H1 (cell line): ENCODE results near the gene SYTL1. TPM values are rescaled to one million over a fixed set of nuclear protein-coding genes. Genes with fewer than 3 reads are reported as not detected.

Experiments
- CTCF ChIA-PET: fragments of 300-600 bp; sonication (Branson Sonifier 250); formaldehyde crosslinking; loops from one replicate; lab custom pipeline; 2021; ENCODE audit not compliant: partially characterized antibody; lab: Charles Lee
- POLR2A ChIA-PET: fragments of 300-600 bp; sonication (Branson Sonifier 250); formaldehyde crosslinking; loops from one replicate; lab custom pipeline; 2021; ENCODE audit warnings: inconsistent platforms; ENCODE audit not compliant: partially characterized antibody; lab: Charles Lee
- DNase-seq, 2 experiments: peaks; one replicate each; pipeline versions ENCODE4 v3.0.0 to v3.0.0-alpha.2; 2010 to 2022; ENCODE audit warnings: low spot score in 2 of 2, low read depth in 1 of 2, mixed read lengths in 1 of 2
- FAIRE-seq: peaks from 2 replicates; lab custom pipeline; 2011; peaks lifted over from hg19 to GRCh38; lab: Jason Lieb, UNC
- H2AFZ ChIP-seq: 2 replicates; pipeline ENCODE4 v1.8.1; 2012; ENCODE audit warnings: low read length, inconsistent platforms
- H2AK5ac ChIP-seq: 2 replicates; pipeline ENCODE4 v1.6.1; 2013; ENCODE audit warnings: low read depth, low read length
- H2BK120ac ChIP-seq: replicated peaks from 2 replicates; pipeline ENCODE3; 2013; ENCODE audit warnings: low read depth, low read length, inconsistent platforms
- H2BK12ac ChIP-seq: 2 replicates; pipeline ENCODE4 v1.6.1; 2013; ENCODE audit warnings: low read depth, low read length
- H2BK15ac ChIP-seq: 2 replicates; pipeline ENCODE4 v1.6.1; 2013; ENCODE audit warnings: low read length
- H2BK20ac ChIP-seq: 2 replicates; pipeline ENCODE4 v1.6.1; 2013; ENCODE audit warnings: low read length
- H2BK5ac ChIP-seq: 2 replicates; pipeline ENCODE4 v1.6.1; 2013; ENCODE audit warnings: low read depth, low read length
- H3K14ac ChIP-seq: 2 replicates; pipeline ENCODE4 v1.6.1; 2013; ENCODE audit warnings: inconsistent platforms; ENCODE audit not compliant: insufficient read length
- H3K18ac ChIP-seq: 2 replicates; pipeline ENCODE4 v1.6.1; 2013; ENCODE audit warnings: low read length; ENCODE audit errors: extremely low read depth
- H3K23ac ChIP-seq: 2 replicates; pipeline ENCODE4 v1.6.1; 2013; ENCODE audit warnings: inconsistent platforms; ENCODE audit not compliant: insufficient read length
- H3K23me2 ChIP-seq: 2 replicates; pipeline ENCODE4 v1.6.1; 2013; ENCODE audit warnings: low read depth, low read length
- H3K27ac ChIP-seq: 2 replicates; pipeline ENCODE4 v1.6.1; 2011; ENCODE audit warnings: low read depth, low read length, inconsistent platforms
- H3K27me3 ChIP-seq, 4 experiments: replicated peaks in 1 of 4; 1 replicate in 1 of 4; 2 replicates in 3 of 4; pipeline versions ENCODE4 v1.6.1 to v1.8.1; 2011 to 2013; ENCODE audit warnings: low read length in 3 of 4, mild to moderate bottlenecking in 3 of 4, inconsistent platforms in 2 of 4, mixed read lengths in 2 of 4, moderate library complexity in 1 of 4; ENCODE audit not compliant: control insufficient read depth in 3 of 4, insufficient read depth in 3 of 4; ENCODE audit errors: extremely low read depth in 1 of 4
- H3K36me3 ChIP-seq, 4 experiments: 2 replicates each; pipeline versions ENCODE4 v1.6.1 to v1.8.1; 2011 to 2013; ENCODE audit warnings: mild to moderate bottlenecking in 4 of 4, low read length in 3 of 4, moderate library complexity in 2 of 4, control low read depth in 1 of 4, inconsistent platforms in 1 of 4; ENCODE audit not compliant: insufficient read depth in 4 of 4, control insufficient read depth in 2 of 4
- H3K4ac ChIP-seq: replicated peaks from 2 replicates; pipeline ENCODE3; 2013; ENCODE audit warnings: low read length, low read depth, mixed read lengths, inconsistent platforms; ENCODE audit not compliant: insufficient read length
- H3K4me1 ChIP-seq, 4 experiments: replicated peaks in 1 of 4; 1 replicate in 1 of 4; 2 replicates in 3 of 4; pipeline versions ENCODE4 v1.6.1 to v1.8.1; 2011 to 2013; ENCODE audit warnings: low read length in 3 of 4, inconsistent platforms in 2 of 4, mixed read lengths in 1 of 4; ENCODE audit not compliant: insufficient read depth in 4 of 4, control insufficient read depth in 3 of 4
- H3K4me2 ChIP-seq, 2 experiments: 2 replicates each; pipeline versions ENCODE4 v1.6.1 to v1.8.1; 2011 to 2013; ENCODE audit warnings: low read depth in 2 of 2, low read length in 2 of 2, control low read depth in 1 of 2, inconsistent platforms in 1 of 2, mild to moderate bottlenecking in 1 of 2; ENCODE audit not compliant: insufficient read depth in 1 of 2
- H3K4me3 ChIP-seq, 4 experiments: fragments of 200-600, 300-600 bp in 1 of 4; sonication (generic), shearing (Covaris generic), sonication (Bioruptor Twin) in 1 of 4; 2 replicates each; pipeline versions ENCODE4 v1.5.1 to v1.8.1; 2011 to 2016; ENCODE audit warnings: low read length in 4 of 4, low read depth in 3 of 4, control low read depth in 2 of 4, inconsistent platforms in 2 of 4, mild to moderate bottlenecking in 2 of 4, mixed read lengths in 1 of 4, moderate library complexity in 1 of 4; ENCODE audit not compliant: insufficient read depth in 2 of 4; ENCODE audit errors: extremely low read depth in 1 of 4
- H3K56ac ChIP-seq: replicated peaks from 2 replicates; pipeline ENCODE3; 2013; ENCODE audit warnings: low read depth, mild to moderate bottlenecking, mixed read lengths, low read length, inconsistent platforms; ENCODE audit not compliant: insufficient read length
- H3K79me1 ChIP-seq: 2 replicates; pipeline ENCODE4 v1.6.1; 2013; ENCODE audit warnings: low read depth, low read length, control low read depth
- H3K79me2 ChIP-seq, 2 experiments: 2 replicates each; pipeline versions ENCODE4 v1.6.1 to v1.8.1; 2012 to 2013; ENCODE audit warnings: low read length in 2 of 2, mild to moderate bottlenecking in 2 of 2, inconsistent platforms in 1 of 2; ENCODE audit not compliant: insufficient read depth in 2 of 2, control insufficient read depth in 1 of 2
- H3K9ac ChIP-seq, 4 experiments: replicated peaks in 1 of 4; 1 replicate in 1 of 4; 2 replicates in 3 of 4; pipeline versions ENCODE4 v1.6.1 to v1.8.1; 2011 to 2013; ENCODE audit warnings: low read depth in 3 of 4, low read length in 3 of 4, control low read depth in 2 of 4, mild to moderate bottlenecking in 2 of 4, moderate library complexity in 2 of 4, inconsistent platforms in 1 of 4; ENCODE audit errors: extremely low read depth in 1 of 4
- H3K9me3 ChIP-seq, 2 experiments: 2 replicates each; pipeline versions ENCODE4 v1.6.1 to v1.8.1; 2012 to 2013; ENCODE audit warnings: mild to moderate bottlenecking in 2 of 2, moderate library complexity in 2 of 2, control low read depth in 1 of 2, inconsistent platforms in 1 of 2, low read depth in 1 of 2, low read length in 1 of 2, mixed read lengths in 1 of 2; ENCODE audit not compliant: insufficient read depth in 2 of 2
- H4K20me1 ChIP-seq, 2 experiments: replicated peaks in 1 of 2; 2 replicates each; pipeline versions ENCODE3 to v1.8.1; 2011 to 2013; ENCODE audit warnings: inconsistent platforms in 2 of 2, low read length in 2 of 2, mild to moderate bottlenecking in 1 of 2; ENCODE audit not compliant: insufficient read depth in 2 of 2, control insufficient read depth in 1 of 2
- H4K5ac ChIP-seq: 2 replicates; pipeline ENCODE4 v1.6.1; 2013; ENCODE audit warnings: low read length, low read depth, mixed read lengths, inconsistent platforms; ENCODE audit not compliant: insufficient read length
- H4K8ac ChIP-seq: 2 replicates; pipeline ENCODE4 v1.8.0; 2013; ENCODE audit warnings: mild to moderate bottlenecking, moderate library complexity, low read length, inconsistent platforms; ENCODE audit not compliant: insufficient read depth; ENCODE audit errors: extremely low read depth
- H4K91ac ChIP-seq: replicated peaks from 2 replicates; pipeline ENCODE3; 2013; ENCODE audit warnings: low read length, mixed read lengths, inconsistent platforms; ENCODE audit not compliant: insufficient read length
- BCL11A ChIP-seq, 2 experiments: IDR thresholded peaks; one replicate each; pipeline ENCODE4 v1.6.1; 2011; ENCODE audit warnings: low read depth in 2 of 2, low read length in 2 of 2, mild to moderate bottlenecking in 2 of 2
- RAD21 ChIP-seq, 2 experiments: IDR thresholded peaks in 1 of 2; conservative IDR thresholded peaks in 1 of 2; 2 replicates each; pipeline ENCODE4 v1.6.1; 2011; ENCODE audit warnings: low read depth in 2 of 2, low read length in 2 of 2, improper control_type of control experiment in 1 of 2, inconsistent platforms in 1 of 2, mild to moderate bottlenecking in 1 of 2, moderate library complexity in 1 of 2
- TBP ChIP-seq: IDR thresholded peaks from 2 replicates; pipeline ENCODE4 v1.6.1; 2011; ENCODE audit warnings: low read depth, low read length, improper control_type of control experiment
- TEAD4 ChIP-seq: IDR thresholded peaks from 2 replicates; pipeline ENCODE4 v1.6.1; 2012; ENCODE audit warnings: low read depth, low read length, inconsistent platforms, mixed read lengths
- YY1 ChIP-seq: IDR thresholded peaks from 2 replicates; pipeline ENCODE4 v1.6.1; 2011; ENCODE audit warnings: low read depth, mild to moderate bottlenecking, low read length
- WGBS, 2 experiments: shearing (Covaris generic) in 1 of 2; methylation state at CpG; one replicate each; pipeline versions ENCODE4 v1.1.6 to v1.1.7; 2013 to 2015; ENCODE audit warnings: low lambda C conversion rate in 2 of 2, mixed read lengths in 2 of 2, inconsistent platforms in 1 of 2, low coverage in 1 of 2, missing lambda C conversion rate in 1 of 2; ENCODE audit not compliant: insufficient replicate concordance in 2 of 2, insufficient coverage in 1 of 2, insufficient read length in 1 of 2; ENCODE audit errors: extremely low coverage in 1 of 2, missing lambda C conversion rate in 1 of 2; 5-methylcytosine and 5-hydroxymethylcytosine counted together
- polyA plus RNA-seq, 7 experiments: library from polyadenylated mRNA; depleted of rRNA in 3 of 7; stranded (reverse) in 5 of 7; unstranded in 2 of 7; fragments of >200 nt in 5 of 7; fragments of 200-250 nt in 2 of 7; gene quantifications; 1 replicate in 5 of 7; 2 replicates in 1 of 7; 4 replicates in 1 of 7; pipeline versions ENCODE4 v1.2.1 to v1.2.3, GENCODE V29; 2011 to 2013; ENCODE audit warnings: missing spikeins in 2 of 7, mixed read lengths in 2 of 7
- total RNA-seq: library from RNA; stranded (reverse); fragmentation: NEBNext Ultra II Directional; extraction: Animal tissue kit (Norgen Biotek cat#: 25700); gene quantifications from 2 replicates; pipeline ENCODE4 v1.2.1, GENCODE V29; 2021
- TF ChIP-seq, protein P1 (sequence below): IDR thresholded peaks from 2 replicates; pipeline ENCODE4 v1.6.1; 2012; ENCODE audit warnings: low read length, inconsistent platforms
- TF ChIP-seq, protein P2 (sequence below), 3 experiments: IDR thresholded peaks; 1 replicate in 2 of 3; 2 replicates in 1 of 3; pipeline versions ENCODE4 v1.5.1 to v1.6.1; 2011; ENCODE audit warnings: low read length in 3 of 3, mild to moderate bottlenecking in 3 of 3, inconsistent platforms in 2 of 3, low read depth in 1 of 3, moderate library complexity in 1 of 3; ENCODE audit not compliant: insufficient read depth in 1 of 3; ENCODE audit errors: control extremely low read depth in 1 of 3

The SYTL1 gene
- total and polyA plus RNA-seq, 2 of the 8 experiments (the other 6 are each of a cell fraction or from before 2014, with no cell fraction given) = 6.4 to 19.5 TPM

DNA sequence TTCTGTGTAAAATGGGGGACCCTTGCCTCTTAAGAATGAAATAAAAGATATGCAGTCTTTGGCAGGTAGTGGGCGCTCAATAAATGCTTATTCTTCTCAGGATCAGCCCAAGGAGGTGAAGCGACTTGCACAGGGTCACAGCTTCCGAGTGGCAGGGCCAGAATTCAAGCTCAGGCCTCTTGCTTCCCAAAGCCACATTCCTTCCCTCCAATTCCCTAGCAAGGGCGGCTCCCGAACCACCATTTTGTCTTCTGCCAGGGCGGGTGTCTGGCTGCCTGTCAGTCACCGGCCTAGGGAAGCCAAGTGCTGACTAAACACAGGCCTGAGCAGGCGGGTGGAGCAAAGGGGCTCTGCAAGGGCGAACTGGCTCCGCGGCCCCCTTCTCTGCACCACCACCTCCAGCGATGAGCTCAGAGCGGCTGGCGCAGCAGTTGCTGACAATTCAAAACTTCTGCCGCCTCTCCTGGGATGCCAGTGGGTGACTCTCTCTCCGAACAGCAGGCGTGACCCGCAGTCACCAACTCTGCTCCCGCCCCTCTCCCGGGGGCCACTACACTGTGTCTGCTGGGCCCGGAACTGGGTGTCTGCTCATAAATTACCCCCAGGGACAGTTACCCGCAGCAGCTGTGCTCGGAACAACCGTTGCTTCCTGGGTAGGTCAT is 61.4 kb downstream of the SYTL1 start:
- Histone ChIP-seq H3K4me2 (no peak overlapping the region), H2BK5ac (peak overlapping the region; percentile 46; the same call in 1 of the 2 replicates), H3K18ac (no peak overlapping the region), H3K79me2 (no peaks in the 10 kb centered on the region), H4K20me1 (peaks cover 0 to 4% of the 10 kb centered on the region in 2 experiments), H3K4ac (no peak overlapping the region), H2AK5ac (no peak overlapping the region), H3K36me3 (peaks cover 0 to 12% (median 4%) of the 10 kb centered on the region in 4 experiments; a peak in 4 of 8 replicates), H3K27me3 (no peaks in the 10 kb centered on the region), H4K8ac (peak overlapping the region; percentile 39), H2BK20ac (no peak overlapping the region), H4K91ac (no peak overlapping the region), H4K5ac (no peak overlapping the region), H3K27ac (peak overlapping the region; percentile 1; the same call in 1 of the 2 replicates), H3K9ac (peak overlapping the region in 2 of 4 experiments; percentile 3 to 4; a peak in 1 of 7 replicates), H3K14ac (no peak overlapping the region), H3K23ac (no peak overlapping the region), H2AFZ (no peak overlapping the region), H2BK12ac (no peak overlapping the region), H2BK15ac (no peak overlapping the region), H2BK120ac (no peak overlapping the region), H3K9me3 (no peaks in the 10 kb centered on the region), H3K56ac (no peak overlapping the region), H3K4me1 (peaks cover 12 to 43% (median 19%) of the 10 kb centered on the region in 4 experiments), H3K23me2 (no peaks in the 10 kb centered on the region), H3K79me1 (no peaks in the 10 kb centered on the region), H3K4me3 (no peak overlapping the region)
- no peak for FAIRE-seq
- ChIA-PET CTCF (interaction anchor here (0.8 to 37.8 kb wide), 30 partner anchors 8 to 370 kb away, joined by 3 to 863 read pairs (median 5); partner anchors contain the start of genes AHDC1, GPR3, MAP3K6 and STX12), POLR2A (interaction anchor here (0.5 to 1.9 kb wide), 10 partner anchors 21 to 248 kb away, joined by 3 to 6 read pairs (median 4); partner anchors contain the start of gene SLC9A1)
- peak in 1 of 2 experiments; percentile 71 for DNase-seq
- TF ChIP-seq BCL11A (IDR thresholded peaks at IDR 0.05; ENCODE audit: low read depth in 2 of 2, low read length in 2 of 2) (no peak), RAD21 (IDR thresholded peaks at IDR 0.05 in 1 of 2, conservative IDR thresholded peaks at IDR 0.05 in 1 of 2; ENCODE audit: low read depth in 2 of 2, low read length in 2 of 2) (peak; percentile 36 to 46; a peak in 3 of 4 replicates), TEAD4 (0 out of 2 replicates have a peak, but pooled peaks have one; percentile 44), TBP (no peak), YY1 (peak; percentile 87)
- TF ChIP-seq, protein P1, sequence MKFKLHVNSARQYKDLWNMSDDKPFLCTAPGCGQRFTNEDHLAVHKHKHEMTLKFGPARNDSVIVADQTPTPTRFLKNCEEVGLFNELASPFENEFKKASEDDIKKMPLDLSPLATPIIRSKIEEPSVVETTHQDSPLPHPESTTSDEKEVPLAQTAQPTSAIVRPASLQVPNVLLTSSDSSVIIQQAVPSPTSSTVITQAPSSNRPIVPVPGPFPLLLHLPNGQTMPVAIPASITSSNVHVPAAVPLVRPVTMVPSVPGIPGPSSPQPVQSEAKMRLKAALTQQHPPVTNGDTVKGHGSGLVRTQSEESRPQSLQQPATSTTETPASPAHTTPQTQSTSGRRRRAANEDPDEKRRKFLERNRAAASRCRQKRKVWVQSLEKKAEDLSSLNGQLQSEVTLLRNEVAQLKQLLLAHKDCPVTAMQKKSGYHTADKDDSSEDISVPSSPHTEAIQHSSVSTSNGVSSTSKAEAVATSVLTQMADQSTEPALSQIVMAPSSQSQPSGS = no peak
- TF ChIP-seq, protein P2, sequence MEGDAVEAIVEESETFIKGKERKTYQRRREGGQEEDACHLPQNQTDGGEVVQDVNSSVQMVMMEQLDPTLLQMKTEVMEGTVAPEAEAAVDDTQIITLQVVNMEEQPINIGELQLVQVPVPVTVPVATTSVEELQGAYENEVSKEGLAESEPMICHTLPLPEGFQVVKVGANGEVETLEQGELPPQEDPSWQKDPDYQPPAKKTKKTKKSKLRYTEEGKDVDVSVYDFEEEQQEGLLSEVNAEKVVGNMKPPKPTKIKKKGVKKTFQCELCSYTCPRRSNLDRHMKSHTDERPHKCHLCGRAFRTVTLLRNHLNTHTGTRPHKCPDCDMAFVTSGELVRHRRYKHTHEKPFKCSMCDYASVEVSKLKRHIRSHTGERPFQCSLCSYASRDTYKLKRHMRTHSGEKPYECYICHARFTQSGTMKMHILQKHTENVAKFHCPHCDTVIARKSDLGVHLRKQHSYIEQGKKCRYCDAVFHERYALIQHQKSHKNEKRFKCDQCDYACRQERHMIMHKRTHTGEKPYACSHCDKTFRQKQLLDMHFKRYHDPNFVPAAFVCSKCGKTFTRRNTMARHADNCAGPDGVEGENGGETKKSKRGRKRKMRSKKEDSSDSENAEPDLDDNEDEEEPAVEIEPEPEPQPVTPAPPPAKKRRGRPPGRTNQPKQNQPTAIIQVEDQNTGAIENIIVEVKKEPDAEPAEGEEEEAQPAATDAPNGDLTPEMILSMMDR (IDR thresholded peaks at IDR 0.05; ENCODE audit: control extremely low read depth in 1 of 3, insufficient read depth in 1 of 3, low read depth in 1 of 3, low read length in 3 of 3) = peak in 2 of 3 experiments; percentile 26 to 53; a peak in 2 of 4 replicates
- 78% methylated on average over 24 of the region's 24 CpGs; no CpG with 5 or more reads in 1 of the 2 experiments for WGBS, 2 experiments
